ENCODE results near the gene PROZ. TPM values are rescaled to one million over a fixed set of nuclear protein-coding genes. Genes with fewer than 3 reads are reported as not detected.

PROZ gene
- polyA plus RNA-seq, 1 of the 3 experiments (the other 2 are of a cell fraction) = not detected

DNA sequence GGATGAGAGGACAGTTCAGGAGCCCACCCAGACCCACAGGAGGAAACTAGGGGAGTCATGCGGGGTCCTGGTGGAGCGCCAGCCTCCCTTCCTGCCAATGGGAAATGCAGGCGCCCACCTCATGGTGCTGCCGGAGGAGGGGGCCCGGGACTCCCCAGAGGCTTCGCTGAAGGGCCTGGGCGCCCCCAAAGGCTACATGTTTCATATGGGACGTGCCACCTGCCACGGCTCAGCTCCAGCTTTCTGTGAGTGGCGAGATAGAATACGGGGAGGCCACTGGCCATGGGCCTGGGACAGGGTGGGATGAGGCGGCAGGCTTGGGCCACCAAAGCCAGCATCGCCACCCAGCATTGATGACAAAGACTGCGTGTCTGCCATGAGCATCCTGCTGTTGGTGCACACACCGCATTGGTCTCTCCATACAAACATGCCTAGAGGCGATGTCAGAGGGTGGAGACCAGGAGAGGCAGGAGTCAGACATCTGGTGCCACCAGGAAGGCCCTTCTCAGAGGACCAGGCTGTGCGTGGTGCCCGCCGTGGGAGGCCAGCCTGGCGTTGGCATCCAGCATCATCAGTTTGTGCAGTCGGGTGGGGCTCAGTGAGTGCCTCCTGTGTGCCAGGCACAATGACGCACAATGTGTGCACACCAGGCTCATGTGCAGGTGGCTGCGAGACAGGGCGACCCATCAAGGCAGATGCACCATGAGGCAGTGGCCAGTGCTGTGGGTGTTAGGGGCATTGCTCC, 37.1 kb upstream of the PROZ start:
- Histone ChIP-seq H3K9me3 (no peaks in the 10 kb centered on the region), H3K4me3 (ENCODE audit: low read depth in 2 of 2, low read length in 1 of 2) (no peak overlapping the region), H3K9ac (no peak overlapping the region), H3F3A (replicated peaks; ENCODE audit: insufficient read depth) (no peaks in the 10 kb centered on the region), H3K9me2 (no peaks in the 10 kb centered on the region), H3K27ac (ENCODE audit: low read depth in 2 of 2, low read length in 1 of 2) (peak overlapping the region in 1 of 2 experiments; percentile 75; a peak in 1 of 4 replicates), H3K27me3 (ENCODE audit: insufficient read depth) (no peaks in the 10 kb centered on the region), H4K20me1 (ENCODE audit: insufficient read depth) (no peaks in the 10 kb centered on the region), H3K4me1 (ENCODE audit: control insufficient read depth in 1 of 2, insufficient read depth in 2 of 2, low read depth in 1 of 2, low read length in 1 of 2) (peaks cover 0 to 24% of the 10 kb centered on the region in 2 experiments; a peak in 1 of 4 replicates), H3K4me2 (no peak overlapping the region), H3K79me2 (ENCODE audit: insufficient read depth) (no peaks in the 10 kb centered on the region), H2AFZ (ENCODE audit: low read depth) (no peak overlapping the region), H3K36me3 (replicated peaks in 1 of 2; ENCODE audit: control insufficient read depth in 1 of 2, insufficient read depth in 2 of 2, low read length in 1 of 2) (no peaks in the 10 kb centered on the region)
- ChIA-PET CTCF (interaction anchor here (0.6 kb wide), 1 partner anchor 178 kb away, joined by 3 read pairs; no protein-coding TSS in a partner anchor), POLR2A (no interaction called here)
- WGBS (ENCODE audit: low lambda C conversion rate) = 75% methylated on average over 7 of the region's 24 CpGs
- no peak for DNase-seq
- TF ChIP-seq EP300 (IDR thresholded peaks at IDR 0.05; ENCODE audit: borderline replicate concordance in 1 of 2, low read depth in 1 of 2, low read length in 1 of 2) (no peak), YY1 (IDR thresholded peaks at IDR 0.05; ENCODE audit: low read depth) (no peak), NRF1 (IDR thresholded peaks at IDR 0.05; ENCODE audit: low read depth, low read length) (no peak), GATA2 (CRISPR knock-in tag; IDR thresholded peaks at IDR 0.05) (no peak), SMC3 (IDR thresholded peaks at IDR 0.05; ENCODE audit: low read depth, low read length) (no peak), ELF1 (IDR thresholded peaks at IDR 0.05) (no peak), TAF1 (IDR thresholded peaks at IDR 0.05; ENCODE audit: borderline replicate concordance, low read depth, low read length) (no peak), FOXJ3 (CRISPR knock-in tag; IDR thresholded peaks at IDR 0.05) (no peak), FOSL2 (IDR thresholded peaks at IDR 0.05; ENCODE audit: borderline replicate concordance, low read depth) (no peak)
- TF ChIP-seq, protein P1, sequence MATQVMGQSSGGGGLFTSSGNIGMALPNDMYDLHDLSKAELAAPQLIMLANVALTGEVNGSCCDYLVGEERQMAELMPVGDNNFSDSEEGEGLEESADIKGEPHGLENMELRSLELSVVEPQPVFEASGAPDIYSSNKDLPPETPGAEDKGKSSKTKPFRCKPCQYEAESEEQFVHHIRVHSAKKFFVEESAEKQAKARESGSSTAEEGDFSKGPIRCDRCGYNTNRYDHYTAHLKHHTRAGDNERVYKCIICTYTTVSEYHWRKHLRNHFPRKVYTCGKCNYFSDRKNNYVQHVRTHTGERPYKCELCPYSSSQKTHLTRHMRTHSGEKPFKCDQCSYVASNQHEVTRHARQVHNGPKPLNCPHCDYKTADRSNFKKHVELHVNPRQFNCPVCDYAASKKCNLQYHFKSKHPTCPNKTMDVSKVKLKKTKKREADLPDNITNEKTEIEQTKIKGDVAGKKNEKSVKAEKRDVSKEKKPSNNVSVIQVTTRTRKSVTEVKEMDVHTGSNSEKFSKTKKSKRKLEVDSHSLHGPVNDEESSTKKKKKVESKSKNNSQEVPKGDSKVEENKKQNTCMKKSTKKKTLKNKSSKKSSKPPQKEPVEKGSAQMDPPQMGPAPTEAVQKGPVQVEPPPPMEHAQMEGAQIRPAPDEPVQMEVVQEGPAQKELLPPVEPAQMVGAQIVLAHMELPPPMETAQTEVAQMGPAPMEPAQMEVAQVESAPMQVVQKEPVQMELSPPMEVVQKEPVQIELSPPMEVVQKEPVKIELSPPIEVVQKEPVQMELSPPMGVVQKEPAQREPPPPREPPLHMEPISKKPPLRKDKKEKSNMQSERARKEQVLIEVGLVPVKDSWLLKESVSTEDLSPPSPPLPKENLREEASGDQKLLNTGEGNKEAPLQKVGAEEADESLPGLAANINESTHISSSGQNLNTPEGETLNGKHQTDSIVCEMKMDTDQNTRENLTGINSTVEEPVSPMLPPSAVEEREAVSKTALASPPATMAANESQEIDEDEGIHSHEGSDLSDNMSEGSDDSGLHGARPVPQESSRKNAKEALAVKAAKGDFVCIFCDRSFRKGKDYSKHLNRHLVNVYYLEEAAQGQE (IDR thresholded peaks at IDR 0.05; ENCODE audit: low read depth, low read length) = no peak
- TF ChIP-seq, protein P2, sequence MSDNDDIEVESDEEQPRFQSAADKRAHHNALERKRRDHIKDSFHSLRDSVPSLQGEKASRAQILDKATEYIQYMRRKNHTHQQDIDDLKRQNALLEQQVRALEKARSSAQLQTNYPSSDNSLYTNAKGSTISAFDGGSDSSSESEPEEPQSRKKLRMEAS (IDR thresholded peaks at IDR 0.05; ENCODE audit: low read depth) = no peak
- TF ChIP-seq, protein P3, sequence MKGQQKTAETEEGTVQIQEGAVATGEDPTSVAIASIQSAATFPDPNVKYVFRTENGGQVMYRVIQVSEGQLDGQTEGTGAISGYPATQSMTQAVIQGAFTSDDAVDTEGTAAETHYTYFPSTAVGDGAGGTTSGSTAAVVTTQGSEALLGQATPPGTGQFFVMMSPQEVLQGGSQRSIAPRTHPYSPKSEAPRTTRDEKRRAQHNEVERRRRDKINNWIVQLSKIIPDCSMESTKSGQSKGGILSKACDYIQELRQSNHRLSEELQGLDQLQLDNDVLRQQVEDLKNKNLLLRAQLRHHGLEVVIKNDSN (IDR thresholded peaks at IDR 0.05; ENCODE audit: borderline replicate concordance, low read depth) = no peak

Measured in SK-N-SH (cell line).